IMR-90 (cell line): ENCODE measurements around the gene CASK. TPM values are rescaled to one million over a fixed set of nuclear protein-coding genes. Genes with fewer than 3 reads are reported as not detected.

Experiments used
- ATAC-seq: fragments of 200-7000 bp; cut with Tn5 transposase; 2 replicates; pipeline ENCODE4 v1.9.1; 2020; ENCODE audit warnings: low read depth, mild to moderate bottlenecking, moderate library complexity
- BruUV-seq: library from RNA; stranded (reverse); fragments of 400-500 nt; replicated peaks from 2 replicates; lab custom pipeline; 2021; lab: Mats Ljungman, UMichigan
- CTCF ChIA-PET: fragments of 300-600 bp; formaldehyde crosslinking; extraction: SDS; loops from one replicate; lab custom pipeline; 2021; ENCODE audit warnings: antibody characterized with exemption; lab: Yijun Ruan, JAX
- POLR2A ChIA-PET: fragments of 300-600 bp; sonication (Branson Sonifier 250); formaldehyde crosslinking; loops from one replicate; lab custom pipeline; 2022; ENCODE audit warnings: antibody characterized with exemption; ENCODE audit not compliant: unreplicated experiment; lab: Charles Lee
- DNase-seq: peaks from one replicate; pipeline ENCODE4 v3.0.0; 2013
- H2AFZ ChIP-seq: replicated peaks from 2 replicates; pipeline ENCODE3; 2013; ENCODE audit warnings: low read length, mild to moderate bottlenecking; ENCODE audit not compliant: poor library complexity
- H2AK5ac ChIP-seq: 2 replicates; pipeline ENCODE4 v1.6.1; 2013; ENCODE audit warnings: low read depth, low read length, inconsistent platforms
- H2AK9ac ChIP-seq: replicated peaks from 2 replicates; pipeline ENCODE3; 2013; ENCODE audit warnings: mild to moderate bottlenecking, low read depth, low read length, moderate library complexity; ENCODE audit not compliant: poor library complexity
- H2BK120ac ChIP-seq: 2 replicates; pipeline ENCODE4 v1.6.1; 2013; ENCODE audit warnings: low read depth, low read length, inconsistent platforms
- H2BK15ac ChIP-seq: 3 replicates; pipeline ENCODE4 v1.6.1; 2013; ENCODE audit warnings: low read depth, low read length, inconsistent platforms
- H2BK20ac ChIP-seq: 2 replicates; pipeline ENCODE4 v1.6.1; 2013; ENCODE audit warnings: low read depth, mild to moderate bottlenecking, inconsistent platforms, low read length, moderate library complexity
- H2BK5ac ChIP-seq: 2 replicates; pipeline ENCODE4 v1.6.1; 2013; ENCODE audit warnings: mild to moderate bottlenecking, low read depth, low read length, inconsistent platforms; ENCODE audit not compliant: poor library complexity, severe bottlenecking
- H3K14ac ChIP-seq: replicated peaks from 2 replicates; pipeline ENCODE4 v1.6.1; 2013; ENCODE audit warnings: low read depth, low read length, inconsistent platforms
- H3K18ac ChIP-seq: 2 replicates; pipeline ENCODE4 v1.6.1; 2013; ENCODE audit warnings: low read depth, low read length, control low read depth
- H3K23ac ChIP-seq: 2 replicates; pipeline ENCODE4 v1.6.1; 2013; ENCODE audit warnings: low read depth, low read length, inconsistent platforms
- H3K27ac ChIP-seq: 2 replicates; pipeline ENCODE4 v1.5.1; 2013; ENCODE audit warnings: mild to moderate bottlenecking, control low read depth, low read length; ENCODE audit not compliant: insufficient read depth
- H3K27me3 ChIP-seq: 2 replicates; pipeline ENCODE4 v1.6.1; 2013; ENCODE audit warnings: low read length; ENCODE audit not compliant: control insufficient read depth, insufficient read depth
- H3K36me3 ChIP-seq: 2 replicates; pipeline ENCODE4 v1.6.1; 2013; ENCODE audit warnings: low read length, mixed read lengths; ENCODE audit not compliant: control insufficient read depth, insufficient read depth
- H3K4ac ChIP-seq: 2 replicates; pipeline ENCODE4 v1.6.1; 2013; ENCODE audit warnings: low read depth, low read length, inconsistent platforms
- H3K4me1 ChIP-seq: 2 replicates; pipeline ENCODE4 v1.6.1; 2013; ENCODE audit warnings: low read length, mixed read lengths; ENCODE audit not compliant: control insufficient read depth, insufficient read depth
- H3K4me2 ChIP-seq: 2 replicates; pipeline ENCODE4 v1.6.1; 2013; ENCODE audit warnings: low read depth, mild to moderate bottlenecking, control low read depth, low read length, moderate library complexity
- H3K4me3 ChIP-seq: 2 replicates; pipeline ENCODE4 v1.5.1; 2013; ENCODE audit warnings: low read depth, mild to moderate bottlenecking, control low read depth, low read length, moderate library complexity; ENCODE audit not compliant: insufficient read depth
- H3K56ac ChIP-seq: 2 replicates; pipeline ENCODE4 v1.6.1; 2013; ENCODE audit warnings: low read length, inconsistent platforms; ENCODE audit not compliant: insufficient read depth; ENCODE audit errors: extremely low read depth
- H3K79me1 ChIP-seq, 2 experiments: 2 replicates each; pipeline ENCODE4 v1.6.1; 2013; ENCODE audit warnings: low read length in 2 of 2, inconsistent platforms in 1 of 2, low read depth in 1 of 2
- H3K9ac ChIP-seq: 2 replicates; pipeline ENCODE4 v1.6.1; 2013; ENCODE audit warnings: low read depth, low read length, control low read depth
- H3K9me1 ChIP-seq: 2 replicates; pipeline ENCODE4 v1.6.1; 2013; ENCODE audit warnings: low read length, inconsistent platforms; ENCODE audit not compliant: insufficient read depth
- H3K9me3 ChIP-seq: 2 replicates; pipeline ENCODE4 v1.6.1; 2013; ENCODE audit warnings: low read length; ENCODE audit not compliant: control insufficient read depth, insufficient read depth
- H4K20me1 ChIP-seq: 2 replicates; pipeline ENCODE4 v1.6.1; 2013; ENCODE audit warnings: low read length, inconsistent platforms; ENCODE audit not compliant: insufficient read depth
- H4K5ac ChIP-seq: 2 replicates; pipeline ENCODE4 v1.6.1; 2013; ENCODE audit warnings: mild to moderate bottlenecking, low read depth, low read length, control low read depth
- H4K8ac ChIP-seq, 2 experiments: 2 replicates each; pipeline ENCODE4 v1.6.1; 2013; ENCODE audit warnings: low read depth in 2 of 2, low read length in 2 of 2, control low read depth in 1 of 2, inconsistent platforms in 1 of 2
- H4K91ac ChIP-seq: 2 replicates; pipeline ENCODE4 v1.6.1; 2013; ENCODE audit warnings: low read depth, low read length, inconsistent platforms; ENCODE audit not compliant: insufficient read depth
- CEBPB ChIP-seq: IDR thresholded peaks from 2 replicates; pipeline ENCODE4 v1.6.1; 2012; ENCODE audit warnings: low read depth, low read length, improper control_type of control experiment
- FOS ChIP-seq: fragments of 150-350 bp; IDR thresholded peaks from 2 replicates; pipeline ENCODE4 v1.6.1; 2016; ENCODE audit warnings: low read depth, low read length
- NFE2L2 ChIP-seq: fragments of 150-350 bp; IDR thresholded peaks from 2 replicates; pipeline ENCODE4 v1.6.1; 2016; ENCODE audit warnings: low read depth, mild to moderate bottlenecking, low read length
- RFX5 ChIP-seq: IDR thresholded peaks from 2 replicates; pipeline ENCODE4 v1.8.0; 2012; ENCODE audit warnings: low read depth, mild to moderate bottlenecking, low read length, moderate library complexity
- WGBS, 2 experiments: methylation state at CpG; one replicate each; pipeline versions ENCODE4 v1.1.5 to v1.1.7; 2013; ENCODE audit warnings: missing lambda C conversion rate in 2 of 2; ENCODE audit not compliant: insufficient read length in 1 of 2; ENCODE audit errors: extremely low coverage in 2 of 2; 5-methylcytosine and 5-hydroxymethylcytosine counted together
- dilution Hi-C: fragments of 300-500 bp; cut with HindIII; formaldehyde crosslinking; loops from one replicate; pipeline ENCODE4 v1.14.3; 2018; ENCODE audit warnings: low sequenced_read_pairs; ENCODE audit not compliant: unreplicated experiment
- in situ Hi-C: fragments of 300-500 bp; cut with MboI; formaldehyde crosslinking; loops from 3 replicates; pipeline ENCODE4 v1.14.3; 2019; ENCODE audit warnings: low sequenced_read_pairs, inconsistent platforms, mixed read lengths
- intact Hi-C: fragments of 100-400 bp; cut with micrococcal nuclease; formaldehyde crosslinking; loops from 2 replicates; pipeline ENCODE4 v1.10.0; 2022
- polyA plus RNA-seq, 3 experiments: library from polyadenylated mRNA; depleted of rRNA; stranded (reverse); fragments of >200 nt; gene quantifications; 2 replicates each; pipeline ENCODE4 v1.2.3, GENCODE V29; 2012; ENCODE audit warnings: low replicate concordance in 1 of 3
- total RNA-seq: library from RNA; depleted of rRNA; stranded (reverse); fragments of >200 nt; gene quantifications from 2 replicates; pipeline ENCODE4 v1.2.3, GENCODE V29; 2012

Gene CASK
- total and polyA plus RNA-seq, 2 of the 4 experiments (the other 2 are of a cell fraction) = 9.4 to 17.7 TPM

GRCh38 chrX:41563876-41564275 lies 359.5 kb downstream of the CASK start:
- in situ Hi-C loops = loop anchor here (25.0 kb wide), 1 partner anchor 523 kb away; no protein-coding TSS in a partner anchor
- H3K14ac ChIP-seq = no peak overlapping the region
- H4K8ac ChIP-seq = no peak overlapping the region
- H3K4me3 ChIP-seq = no peak overlapping the region
- H2AK5ac ChIP-seq = no peak overlapping the region
- H3K36me3 ChIP-seq = no peaks in the 10 kb centered on the region
- H2BK15ac ChIP-seq = no peak overlapping the region
- no peak overlapping the region for H2AK9ac ChIP-seq
- no peak overlapping the region for H2AFZ ChIP-seq
- no peak overlapping the region for H3K4ac ChIP-seq
- no peaks in the 10 kb centered on the region for H3K79me1 ChIP-seq
- DNase-seq (peak; percentile 45), ATAC-seq (no peak)
- H3K27ac ChIP-seq = no peak overlapping the region
- H3K56ac ChIP-seq = no peak overlapping the region
- H2BK20ac ChIP-seq = no peak overlapping the region
- no peak overlapping the region for H4K91ac ChIP-seq
- POLR2A ChIA-PET = no interaction called here
- no peak overlapping the region for H2BK120ac ChIP-seq
- intact Hi-C loops = loop anchor here (5.0 kb wide), 1 partner anchor 213 kb away; no protein-coding TSS in a partner anchor
- no CpG with 5 or more reads among the region's 3 CpGs for WGBS, 2 experiments
- no peak overlapping the region for H4K5ac ChIP-seq
- peaks cover 3% of the 10 kb centered on the region for H3K4me1 ChIP-seq
- H4K20me1 ChIP-seq = no peaks in the 10 kb centered on the region
- BruUV-seq = no TSS peak
- CTCF ChIA-PET = no interaction called here
- H2BK5ac ChIP-seq = no peak overlapping the region
- H3K23ac ChIP-seq = no peak overlapping the region
- H3K27me3 ChIP-seq = no peaks in the 10 kb centered on the region
- no peak overlapping the region for H3K18ac ChIP-seq
- TF ChIP-seq RFX5 (no peak), CEBPB (0 out of 2 replicates have a peak, but pooled peaks have one; percentile 4), NFE2L2 (no peak), FOS (0 out of 2 replicates have a peak, but pooled peaks have one; percentile 14)
- dilution Hi-C loops = no loop called here
- H3K9ac ChIP-seq = no peak overlapping the region
- H3K9me3 ChIP-seq = no peaks in the 10 kb centered on the region
- H3K4me2 ChIP-seq = no peak overlapping the region
- peaks cover 2% of the 10 kb centered on the region; the same call in 1 of the 2 replicates for H3K9me1 ChIP-seq
